Measurements from ENCODE around the gene PYGO2. TPM values are rescaled to one million over a fixed set of nuclear protein-coding genes. Genes with fewer than 3 reads are reported as not detected.

Gene PYGO2
- total and polyA plus RNA-seq, 2 donors from 2014 or later, result 26.9 to 32.8 TPM

- Histone ChIP-seq H3K27me3 (ENCODE audit: control insufficient read depth, insufficient read depth, low read length) (no peaks in the 10 kb centered on the region), H3K4me3 (ENCODE audit: low read length in 3 of 3) (peak overlapping the region; percentile 59 to 90 (median 75)), H3K27ac (ENCODE audit: low read depth in 2 of 2, low read length in 2 of 2) (peak overlapping the region; percentile 97), H3K9ac (ENCODE audit: low read length in 3 of 3) (peak overlapping the region; percentile 20 to 97 (median 30)), H3K4me1 (ENCODE audit: control insufficient read depth in 2 of 3, insufficient read depth in 2 of 3, low read depth in 1 of 3, low read length in 3 of 3) (peaks cover 2 to 28% (median 15%) of the 10 kb centered on the region in 3 donors), H3K36me3 (ENCODE audit: control insufficient read depth in 2 of 3, insufficient read depth in 3 of 3, low read length in 3 of 3) (no peaks in the 10 kb centered on the region), H3K9me3 (ENCODE audit: control insufficient read depth in 2 of 3, insufficient read depth in 1 of 3, low read length in 3 of 3) (no peaks in the 10 kb centered on the region)
- TF ChIP-seq CTCF (IDR thresholded peaks at IDR 0.05; ENCODE audit: borderline replicate concordance, extremely low read depth, insufficient read depth), result no peak
- intact Hi-C loops (cut with DNase I), result no loop called here
- DNase-seq, result peak in 1 of 5 donors; percentile 59
- FAIRE-seq, result no peak
Measured at GRCh38 chr1:155001425-155001674, 39.8 kb upstream of the PYGO2 start.

GRCh38 chr1:155000726-155001424 lies 39.3 kb upstream of the PYGO2 start:
- TF ChIP-seq CTCF (IDR thresholded peaks at IDR 0.05; ENCODE audit: borderline replicate concordance, extremely low read depth, insufficient read depth), result peak; percentile 21
- Histone ChIP-seq H3K27me3 (ENCODE audit: control insufficient read depth, insufficient read depth, low read length) (no peaks in the 10 kb centered on the region), H3K9me3 (ENCODE audit: control insufficient read depth in 2 of 3, insufficient read depth in 1 of 3, low read length in 3 of 3) (no peaks in the 10 kb centered on the region), H3K9ac (ENCODE audit: low read length in 3 of 3) (peak overlapping the region; percentile 20 to 97 (median 30)), H3K36me3 (ENCODE audit: control insufficient read depth in 2 of 3, insufficient read depth in 3 of 3, low read length in 3 of 3) (no peaks in the 10 kb centered on the region), H3K27ac (ENCODE audit: low read depth in 2 of 2, low read length in 2 of 2) (peak overlapping the region; percentile 97), H3K4me3 (ENCODE audit: low read length in 3 of 3) (peak overlapping the region; percentile 59 to 90 (median 75)), H3K4me1 (ENCODE audit: control insufficient read depth in 2 of 3, insufficient read depth in 2 of 3, low read depth in 1 of 3, low read length in 3 of 3) (peaks cover 2 to 24% (median 10%) of the 10 kb centered on the region in 3 donors)
- DNase-seq (peak; percentile 94 to 98 (median 97)), FAIRE-seq (no peak)
- intact Hi-C loops (cut with DNase I), result no loop called here

GRCh38 chr1:155000411-155000725 lies 38.8 kb upstream of the PYGO2 start:
- no peaks in the 10 kb centered on the region for H3K9me3 ChIP-seq (ENCODE audit: control insufficient read depth in 2 of 3, insufficient read depth in 1 of 3, low read length in 3 of 3)
- H3K36me3 ChIP-seq (ENCODE audit: control insufficient read depth in 2 of 3, insufficient read depth in 3 of 3, low read length in 3 of 3), result no peaks in the 10 kb centered on the region
- peak overlapping the region; percentile 47 to 73 (median 60) for H3K9ac ChIP-seq (ENCODE audit: low read length in 3 of 3)
- peak overlapping the region; percentile 97 for H3K27ac ChIP-seq (ENCODE audit: low read depth in 2 of 2, low read length in 2 of 2)
- no peaks in the 10 kb centered on the region for H3K27me3 ChIP-seq (ENCODE audit: control insufficient read depth, insufficient read depth, low read length)
- FAIRE-seq, result no peak
- intact Hi-C loops (cut with DNase I), result no loop called here
- TF ChIP-seq CTCF (IDR thresholded peaks at IDR 0.05; ENCODE audit: borderline replicate concordance, extremely low read depth, insufficient read depth), result no peak
- DNase-seq, result peak in 2 of 5 donors; percentile 58 to 82
- peak overlapping the region; percentile 66 to 90 (median 76) for H3K4me3 ChIP-seq (ENCODE audit: low read length in 3 of 3)
- peaks cover 2 to 22% (median 10%) of the 10 kb centered on the region in 3 donors for H3K4me1 ChIP-seq (ENCODE audit: control insufficient read depth in 2 of 3, insufficient read depth in 2 of 3, low read depth in 1 of 3, low read length in 3 of 3)

Measured in kidney (tissue), 14 donors.